Measurements from ENCODE around the gene MEG3. TPM values are rescaled to one million over a fixed set of nuclear protein-coding genes. Genes with fewer than 3 reads are reported as not detected.

The MEG3 gene
- total RNA-seq, 1 donor from 2014 or later, result 46.1 TPM

DNA sequence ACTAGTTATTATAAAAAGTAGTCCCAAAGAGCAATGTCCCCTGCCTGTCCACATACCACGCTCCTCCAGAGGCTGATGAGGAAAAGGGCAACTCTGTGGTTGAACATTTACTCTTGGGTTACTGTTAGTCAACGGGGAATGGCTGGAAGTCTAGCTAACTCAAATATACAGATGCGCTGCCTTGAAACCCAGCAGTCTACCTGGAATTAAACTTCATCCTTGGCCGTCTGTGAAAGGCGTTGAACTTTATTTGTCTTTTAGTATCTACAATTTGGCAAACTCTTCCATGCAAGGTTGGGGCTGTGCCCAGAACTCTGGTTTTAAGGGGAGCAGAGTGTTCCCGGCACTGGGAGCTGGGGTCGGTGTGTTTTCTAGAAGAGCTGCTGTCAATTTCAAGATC, 3.9 kb upstream of the MEG3 start:
- TF ChIP-seq, protein P1, sequence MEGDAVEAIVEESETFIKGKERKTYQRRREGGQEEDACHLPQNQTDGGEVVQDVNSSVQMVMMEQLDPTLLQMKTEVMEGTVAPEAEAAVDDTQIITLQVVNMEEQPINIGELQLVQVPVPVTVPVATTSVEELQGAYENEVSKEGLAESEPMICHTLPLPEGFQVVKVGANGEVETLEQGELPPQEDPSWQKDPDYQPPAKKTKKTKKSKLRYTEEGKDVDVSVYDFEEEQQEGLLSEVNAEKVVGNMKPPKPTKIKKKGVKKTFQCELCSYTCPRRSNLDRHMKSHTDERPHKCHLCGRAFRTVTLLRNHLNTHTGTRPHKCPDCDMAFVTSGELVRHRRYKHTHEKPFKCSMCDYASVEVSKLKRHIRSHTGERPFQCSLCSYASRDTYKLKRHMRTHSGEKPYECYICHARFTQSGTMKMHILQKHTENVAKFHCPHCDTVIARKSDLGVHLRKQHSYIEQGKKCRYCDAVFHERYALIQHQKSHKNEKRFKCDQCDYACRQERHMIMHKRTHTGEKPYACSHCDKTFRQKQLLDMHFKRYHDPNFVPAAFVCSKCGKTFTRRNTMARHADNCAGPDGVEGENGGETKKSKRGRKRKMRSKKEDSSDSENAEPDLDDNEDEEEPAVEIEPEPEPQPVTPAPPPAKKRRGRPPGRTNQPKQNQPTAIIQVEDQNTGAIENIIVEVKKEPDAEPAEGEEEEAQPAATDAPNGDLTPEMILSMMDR (IDR thresholded peaks at IDR 0.05; ENCODE audit: insufficient read depth, low read length, poor library complexity, severe bottlenecking), result no peak
- Histone ChIP-seq H3K4me3 (ENCODE audit: low read depth, low read length) (no peak overlapping the region), H3K36me3 (ENCODE audit: control insufficient read depth, insufficient read depth, low read length) (no peaks in the 10 kb centered on the region), H3K27me3 (ENCODE audit: control insufficient read depth, insufficient read depth, low read length) (peaks cover 28% of the 10 kb centered on the region)
- no peak for DNase-seq (ENCODE audit: low read depth)

DNA sequence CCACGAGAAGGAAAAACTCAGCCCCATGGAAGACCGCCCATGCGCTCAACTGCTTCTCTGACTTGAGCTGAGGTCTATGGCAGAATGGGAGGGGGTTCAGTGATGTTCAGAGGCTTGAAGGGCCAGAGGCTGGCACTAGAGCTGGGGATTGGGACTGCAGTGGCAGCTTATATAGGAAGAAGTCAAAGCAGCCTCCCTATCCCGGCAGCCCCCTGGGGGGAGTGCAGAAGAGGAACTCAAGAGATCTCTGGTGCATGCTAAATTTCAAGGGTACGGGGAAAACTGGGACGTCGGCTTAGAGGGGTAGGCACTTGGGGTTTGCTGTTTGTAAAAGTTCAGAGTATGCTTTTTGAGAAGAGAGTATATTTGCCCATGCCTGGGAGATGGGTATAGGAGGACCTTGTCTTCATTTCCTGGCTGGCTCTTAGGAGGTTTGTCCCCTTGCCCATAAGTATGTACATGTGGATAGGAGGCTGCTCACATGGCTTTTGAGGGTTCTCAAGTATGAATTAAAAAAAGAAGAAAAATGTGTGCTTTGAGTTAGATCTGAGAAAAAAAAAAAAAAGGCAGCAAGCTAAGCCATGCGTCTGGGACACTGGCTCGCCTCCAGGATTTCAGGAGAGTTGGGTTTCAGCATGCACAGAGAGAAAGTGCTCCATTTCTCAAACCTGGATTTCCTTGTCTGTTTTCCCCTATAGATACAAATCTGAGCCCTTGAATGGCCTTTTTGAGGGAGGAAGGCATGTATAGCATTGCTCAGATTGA, 3.2 kb upstream of the MEG3 start:
- Histone ChIP-seq H3K27me3 (ENCODE audit: control insufficient read depth, insufficient read depth, low read length) (peaks cover 30% of the 10 kb centered on the region), H3K36me3 (ENCODE audit: control insufficient read depth, insufficient read depth, low read length) (no peaks in the 10 kb centered on the region), H3K4me3 (ENCODE audit: low read depth, low read length) (no peak overlapping the region)
- no peak for DNase-seq (ENCODE audit: low read depth)
- TF ChIP-seq, protein P1 (IDR thresholded peaks at IDR 0.05; ENCODE audit: insufficient read depth, low read length, poor library complexity, severe bottlenecking), result no peak

DNA sequence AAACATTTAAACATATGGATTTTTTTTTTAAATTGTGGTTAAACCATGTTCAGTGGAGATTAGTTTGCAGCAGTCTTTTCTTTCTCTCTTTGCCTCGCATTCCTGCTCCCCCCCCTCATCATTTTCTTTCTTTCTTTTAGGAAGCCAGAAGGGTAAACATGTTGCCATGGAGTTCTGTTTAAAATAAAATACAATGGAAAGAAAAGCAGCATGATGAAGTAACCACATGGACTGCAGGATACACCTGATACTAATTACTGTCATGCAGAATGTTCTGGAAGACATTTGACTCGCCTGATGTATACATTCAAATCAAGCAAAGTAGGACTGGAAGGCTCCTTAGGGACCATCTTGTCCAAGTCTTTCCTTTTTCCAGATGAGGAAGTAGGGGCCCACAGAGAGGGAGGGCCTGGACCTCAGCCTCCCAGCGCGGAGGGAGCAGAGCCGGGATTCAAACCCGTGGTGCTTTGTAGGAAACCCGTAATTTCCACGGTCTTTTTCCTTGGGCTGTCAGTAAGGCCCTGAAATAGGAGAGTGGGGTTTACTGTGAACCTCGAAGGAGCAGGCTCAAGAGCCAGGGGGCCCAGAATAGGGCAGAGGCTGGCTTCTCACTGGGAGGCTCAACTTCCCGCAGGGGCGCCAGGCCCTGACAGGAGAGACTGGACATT, 2.4 kb upstream of the MEG3 start:
- peaks cover 32% of the 10 kb centered on the region for H3K27me3 ChIP-seq (ENCODE audit: control insufficient read depth, insufficient read depth, low read length)
- no peak overlapping the region for H3K4me3 ChIP-seq (ENCODE audit: low read depth, low read length)
- no peaks in the 10 kb centered on the region for H3K36me3 ChIP-seq (ENCODE audit: control insufficient read depth, insufficient read depth, low read length)
- TF ChIP-seq, protein P1 (IDR thresholded peaks at IDR 0.05; ENCODE audit: insufficient read depth, low read length, poor library complexity, severe bottlenecking), result no peak
- no peak for DNase-seq (ENCODE audit: low read depth)

DNA sequence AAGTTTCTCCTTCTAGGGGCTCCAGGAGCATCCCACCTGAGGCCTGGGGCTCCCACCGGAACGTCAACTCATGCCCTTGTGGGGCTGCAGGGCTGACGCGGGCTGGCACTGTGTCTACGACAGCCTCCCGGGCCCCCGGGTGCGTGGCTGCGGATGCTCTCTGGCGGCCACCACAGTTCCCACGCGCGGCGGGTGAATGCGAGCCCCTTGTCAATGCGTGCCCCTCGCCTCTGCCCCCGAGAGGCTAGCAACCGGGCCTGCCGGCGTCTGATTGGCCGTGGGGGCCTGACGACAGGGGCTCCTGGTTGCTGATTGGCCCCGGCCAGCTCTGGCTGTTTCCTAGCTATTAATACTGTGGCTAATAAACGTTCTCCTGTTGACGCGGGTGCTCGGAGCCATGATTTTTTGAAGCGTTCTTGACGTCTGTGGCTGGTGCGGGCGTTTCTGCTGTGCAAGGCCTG, 1.8 kb upstream of the MEG3 start:
- H3K4me3 ChIP-seq (ENCODE audit: low read depth, low read length), result no peak overlapping the region
- DNase-seq (ENCODE audit: low read depth), result no peak
- H3K27me3 ChIP-seq (ENCODE audit: control insufficient read depth, insufficient read depth, low read length), result peaks cover 32% of the 10 kb centered on the region
- no peaks in the 10 kb centered on the region for H3K36me3 ChIP-seq (ENCODE audit: control insufficient read depth, insufficient read depth, low read length)
- TF ChIP-seq, protein P1 (IDR thresholded peaks at IDR 0.05; ENCODE audit: insufficient read depth, low read length, poor library complexity, severe bottlenecking), result no peak

DNA sequence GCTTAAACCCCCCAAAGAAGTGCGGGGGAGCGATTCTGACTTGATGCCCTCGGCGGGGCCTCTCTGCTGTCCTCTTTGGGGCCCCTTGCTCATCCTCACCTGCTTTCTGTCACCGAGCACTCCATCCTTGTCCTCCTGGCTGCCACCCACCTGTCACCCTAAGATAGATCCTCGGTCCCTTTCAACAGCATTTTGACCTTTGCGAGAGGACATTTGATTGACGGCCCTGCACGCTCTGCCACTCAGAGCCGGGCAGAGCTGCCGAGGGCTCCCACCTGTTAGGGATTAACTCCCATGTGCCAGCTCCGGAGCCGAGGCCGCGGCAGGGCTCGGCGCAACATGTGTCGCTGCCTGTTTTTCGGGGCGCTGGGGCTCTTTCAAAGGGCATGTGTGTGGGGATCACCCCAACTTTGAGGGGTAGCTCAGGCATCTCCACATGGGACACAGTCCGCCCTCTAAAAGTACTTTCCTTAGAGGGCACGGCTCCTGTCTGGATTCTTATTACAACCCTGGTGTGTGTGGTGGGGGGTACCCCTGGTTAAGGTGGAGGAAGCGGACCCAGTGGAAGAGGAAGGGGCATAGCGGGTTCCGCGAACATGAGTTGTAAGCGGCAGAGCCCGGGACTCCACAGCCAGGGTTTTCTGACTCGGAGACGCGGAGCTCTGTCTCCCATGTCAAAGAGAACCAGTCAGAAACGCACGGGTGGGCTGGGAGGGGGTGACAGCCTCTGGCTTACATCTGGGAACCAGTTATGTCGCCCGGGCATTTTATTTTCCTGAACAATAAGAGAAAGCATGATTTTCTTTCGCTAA, 811 bp upstream of the MEG3 start:
- H3K4me3 ChIP-seq (ENCODE audit: low read depth, low read length), result peak overlapping the region; percentile 50
- peaks cover 32% of the 10 kb centered on the region for H3K27me3 ChIP-seq (ENCODE audit: control insufficient read depth, insufficient read depth, low read length)
- no peak for DNase-seq (ENCODE audit: low read depth)
- TF ChIP-seq, protein P1 (IDR thresholded peaks at IDR 0.05; ENCODE audit: insufficient read depth, low read length, poor library complexity, severe bottlenecking), result no peak
- no peaks in the 10 kb centered on the region for H3K36me3 ChIP-seq (ENCODE audit: control insufficient read depth, insufficient read depth, low read length)
